GM18867 (cell line): ENCODE data around the gene KCNIP3.
"Not testable (repeated sequence)": the region's sequence is repeated elsewhere in the genome, so short reads cannot be mapped to it uniquely, and the experiment has no call there.

Experiments used
- ATAC-seq: cut with Tn5 transposase; IDR thresholded peaks from one replicate; pipeline ENCODE4 v1.9.1; 2021; ENCODE audit warnings: mild to moderate bottlenecking, moderate library complexity; ENCODE audit not compliant: unreplicated experiment

Gene KCNIP3

GRCh38 chr2:95402370-95403203, 105.4 kb downstream of the KCNIP3 start, which contains the start of gene FAHD2A:
Gene FAHD2A (plus strand): TSS chr2:95402708. CDS start chr2:95405559, 2,851 bp downstream.
- peak; percentile 95 for ATAC-seq

DNA sequence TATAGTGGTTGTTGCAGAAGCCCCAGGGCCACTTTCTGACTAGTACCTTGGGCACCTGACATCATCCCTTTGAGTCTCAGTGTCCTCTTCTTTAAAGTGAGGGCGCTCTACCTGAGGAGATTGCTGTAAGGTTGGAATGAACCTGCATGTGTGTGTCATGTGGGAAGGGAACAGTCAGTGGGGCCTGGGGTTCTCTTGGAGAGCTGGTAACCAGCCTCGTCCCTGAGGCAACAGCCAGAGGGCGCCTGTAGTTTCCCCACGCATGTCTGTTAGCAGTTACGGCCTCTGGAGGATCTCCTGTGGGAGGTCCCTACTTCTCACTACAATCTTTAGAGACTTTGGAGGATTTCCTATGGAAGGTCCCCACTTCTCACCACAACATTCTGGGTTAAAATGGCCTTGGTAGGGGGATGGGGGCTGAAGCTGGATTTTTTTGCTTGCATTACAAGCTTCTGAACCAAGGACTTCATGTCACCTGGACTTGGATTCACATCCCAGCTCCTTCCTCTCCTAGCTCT, 106.1 kb downstream of the KCNIP3 start:
- peak; percentile 31 for ATAC-seq

DNA sequence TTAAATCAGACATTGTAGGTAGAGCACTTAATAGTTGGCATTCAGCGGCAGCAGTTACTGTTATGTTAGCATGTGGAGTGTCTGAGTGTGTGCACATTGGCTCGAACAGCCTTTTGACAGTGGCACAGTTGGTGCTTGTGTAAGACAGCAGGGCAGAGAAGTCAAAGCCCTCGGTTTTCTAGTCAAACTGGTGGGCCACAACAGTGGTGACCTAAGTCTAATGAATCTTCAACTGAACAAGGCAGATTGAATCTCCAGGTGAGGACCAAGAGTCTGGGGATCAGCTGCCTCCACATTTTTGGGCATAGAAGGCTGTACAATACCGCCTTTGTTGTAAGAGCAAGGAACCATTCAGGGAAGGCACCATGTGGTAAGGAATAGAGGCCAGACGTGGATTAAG, 106.7 kb downstream of the KCNIP3 start:
- not testable (repeated sequence) for ATAC-seq

DNA sequence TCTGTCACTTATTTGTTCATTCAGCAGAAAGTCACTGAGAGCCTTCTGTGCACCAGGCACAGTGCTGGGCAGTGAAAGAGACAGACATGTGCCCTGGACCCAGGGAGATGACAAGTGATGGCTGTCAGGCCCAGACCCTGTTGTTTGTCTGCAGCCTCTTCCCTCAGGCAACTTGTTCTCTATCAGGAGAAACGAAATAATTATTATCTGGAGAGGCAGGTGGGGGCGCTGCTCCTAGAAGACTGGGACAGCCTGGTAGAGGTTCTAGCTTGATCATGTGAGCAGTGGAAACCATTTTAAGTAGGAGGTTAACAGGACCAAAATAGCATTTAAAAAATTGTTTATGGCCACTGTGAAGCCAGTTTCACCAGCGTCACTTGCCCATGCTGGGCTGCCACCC, 107.5 kb downstream of the KCNIP3 start:
- ATAC-seq: not testable (repeated sequence)

DNA sequence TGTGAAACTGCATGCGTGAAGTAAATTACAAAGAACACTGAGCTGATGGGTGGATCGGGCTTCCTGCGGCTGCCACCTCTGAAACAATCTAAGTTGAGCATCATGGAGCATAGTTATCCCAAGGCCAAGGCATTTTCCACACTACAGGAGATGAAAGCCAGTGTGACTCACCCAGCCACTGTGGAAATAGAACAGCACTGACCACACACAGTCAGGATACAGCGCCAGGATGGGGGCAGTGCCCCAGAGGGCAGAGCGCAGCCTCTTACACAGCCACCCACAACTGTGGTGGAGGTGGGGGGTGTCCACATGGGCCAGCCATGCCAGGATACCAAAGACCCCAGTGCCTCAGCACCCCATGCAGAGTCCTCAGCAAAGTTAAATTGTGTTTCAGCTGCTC, 114.1 kb downstream of the KCNIP3 start:
- ATAC-seq: not testable (repeated sequence)

DNA sequence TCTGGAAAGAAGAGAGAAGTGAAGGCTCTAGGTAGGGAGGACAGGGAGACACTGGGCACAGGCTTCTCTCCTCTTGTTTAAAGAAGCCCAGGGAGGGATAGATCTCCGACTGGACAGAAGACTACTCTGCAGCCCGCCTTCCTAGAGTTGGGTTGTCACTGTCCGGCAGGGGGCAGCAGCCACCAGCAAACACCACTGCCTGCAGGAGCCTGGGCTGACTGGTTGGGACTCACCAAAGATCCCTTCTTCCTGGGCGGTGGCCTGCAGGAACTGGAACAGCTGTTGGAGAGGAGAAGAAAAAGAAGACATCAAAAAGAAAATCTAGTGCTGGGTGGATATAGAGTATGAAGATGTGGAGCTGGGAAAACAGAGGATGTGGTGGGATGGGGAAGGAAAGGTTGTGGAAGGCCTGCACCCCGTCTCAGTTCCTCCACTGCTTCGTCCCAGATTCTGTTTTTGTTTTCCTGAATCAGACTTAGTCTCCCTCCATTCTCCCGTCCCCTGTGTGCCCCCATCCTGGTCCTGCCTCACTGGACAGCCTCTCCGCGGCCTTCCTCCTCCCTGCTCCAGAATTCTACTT, 117.0 kb downstream of the KCNIP3 start:
- ATAC-seq: peak; percentile 89

GRCh38 chr2:95415138-95415537, 118.0 kb downstream of the KCNIP3 start:
- ATAC-seq: not testable (repeated sequence)

- ATAC-seq: not testable (repeated sequence)
These were observed 118.4 kb downstream of the KCNIP3 start for GRCh38 chr2:95415561-95415960.

DNA sequence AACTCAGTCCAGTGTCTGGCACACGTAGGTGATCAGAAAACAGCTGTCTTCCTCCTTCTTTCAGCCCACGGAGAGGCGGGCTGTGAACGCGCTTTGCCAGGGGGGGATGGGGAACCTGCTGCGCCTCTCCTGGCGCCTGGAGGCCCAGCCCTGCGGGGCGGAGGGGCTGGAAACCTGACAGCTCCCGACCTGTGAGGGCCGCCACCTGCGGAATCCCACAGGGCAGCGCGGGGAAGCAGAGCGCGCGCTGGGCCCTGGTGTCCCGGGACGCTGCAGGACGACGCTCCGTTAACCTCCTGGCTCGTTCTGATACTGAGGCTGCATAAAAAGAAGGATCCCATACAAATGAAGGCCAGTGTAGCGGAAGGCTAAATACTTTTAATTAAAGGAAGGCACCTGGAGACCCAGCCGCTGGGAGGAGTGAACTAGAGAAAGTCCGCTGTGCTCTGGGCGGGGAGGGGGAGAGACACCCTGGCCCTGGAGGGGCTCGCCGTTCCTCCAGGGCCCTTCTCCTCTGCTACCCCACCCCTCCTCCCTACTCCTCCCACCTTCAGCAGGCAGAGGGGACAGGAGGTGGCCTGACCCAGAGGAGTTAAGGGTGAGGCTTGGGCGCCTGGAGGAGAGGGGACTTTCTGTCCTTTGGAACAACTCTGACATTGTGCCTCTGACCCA, 130.2 kb downstream of the KCNIP3 start:
- ATAC-seq: not testable (repeated sequence)

- ATAC-seq: not testable (repeated sequence)
These were observed 132.8 kb downstream of the KCNIP3 start for GRCh38 chr2:95429748-95430467.

DNA sequence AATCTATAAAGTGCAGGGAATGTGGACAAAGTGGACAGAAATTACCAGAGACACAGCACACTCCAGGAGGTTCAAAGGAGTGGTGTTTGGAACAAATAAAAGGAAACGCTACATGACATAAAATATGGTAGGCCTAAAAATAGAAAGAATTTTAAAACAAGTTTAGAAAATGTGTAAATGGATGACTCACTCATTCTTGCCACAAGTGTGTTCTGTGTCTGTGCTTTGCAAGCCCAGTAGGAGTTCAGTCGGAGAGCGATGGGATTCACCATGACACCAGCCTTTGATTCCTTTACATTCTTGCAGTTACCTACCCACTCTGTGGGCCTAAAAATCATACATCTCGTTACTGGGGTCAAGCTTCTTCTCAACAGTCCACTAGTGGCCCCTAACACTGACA, 136.2 kb downstream of the KCNIP3 start:
- not testable (repeated sequence) for ATAC-seq

DNA sequence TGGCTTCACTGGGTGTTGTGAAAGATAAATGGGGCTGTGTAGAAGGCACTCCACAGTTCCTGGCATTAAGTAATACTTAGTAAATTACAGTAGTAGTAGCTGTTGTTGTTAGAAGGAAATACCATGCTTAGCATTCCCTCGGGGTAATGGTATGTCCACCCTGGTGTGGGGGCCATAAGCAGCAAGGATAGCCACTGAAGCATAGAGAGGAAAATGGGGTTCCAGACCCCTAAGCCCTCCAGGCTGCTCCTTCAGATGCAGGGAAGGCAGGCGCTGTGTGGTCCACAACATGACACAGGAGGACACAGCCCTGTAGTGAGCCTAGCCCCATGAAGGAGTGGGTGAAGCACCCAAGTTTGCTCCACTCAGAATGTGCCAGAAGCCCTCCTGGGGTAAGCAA, 136.8 kb downstream of the KCNIP3 start:
- not testable (repeated sequence) for ATAC-seq

- not testable (repeated sequence) for ATAC-seq
These were observed 137.4 kb downstream of the KCNIP3 start for GRCh38 chr2:95434507-95435076.

- ATAC-seq: not testable (repeated sequence)
These were observed 138.2 kb downstream of the KCNIP3 start for GRCh38 chr2:95435162-95435871.
